HEK293 (cell line): ENCODE data around the gene ZNF747.
A peak's percentile ranks its signal among the peaks of the same experiment; 100 is the strongest.

Source experiments
- ZBTB21 ChIP-seq: fragments of 450-650 bp; formaldehyde crosslinking; IDR thresholded peaks from 2 replicates; pipeline ENCODE4 v1.5.1; 2017; ENCODE audit warnings: missing biosample characterization, missing genetic modification characterization
- ZBTB8A ChIP-seq: fragments of 450-650 bp; formaldehyde crosslinking; IDR thresholded peaks from 2 replicates; pipeline ENCODE4 v1.5.1; 2016; ENCODE audit warnings: missing biosample characterization, missing genetic modification characterization
- ZNF155 ChIP-seq: fragments of 450-650 bp; formaldehyde crosslinking; IDR thresholded peaks from 2 replicates; pipeline ENCODE4 v1.5.1; 2016; ENCODE audit warnings: missing biosample characterization, missing genetic modification characterization
- ZNF354C ChIP-seq: fragments of 450-650 bp; formaldehyde crosslinking; IDR thresholded peaks from 2 replicates; pipeline ENCODE4 v1.5.1; 2016; ENCODE audit warnings: missing biosample characterization, missing genetic modification characterization, low read depth, borderline replicate concordance
- ZNF510 ChIP-seq: fragments of 450-650 bp; formaldehyde crosslinking; IDR thresholded peaks from 2 replicates; pipeline ENCODE4 v1.5.1; 2018; ENCODE audit warnings: mild to moderate bottlenecking, missing genetic modification characterization, missing biosample characterization; ENCODE audit not compliant: insufficient replicate concordance
- ZNF747 ChIP-seq: fragments of 450-650 bp; formaldehyde crosslinking; IDR thresholded peaks from 2 replicates; pipeline ENCODE4 v1.5.1; 2016; ENCODE audit warnings: missing biosample characterization, missing genetic modification characterization
- ZNF843 ChIP-seq: fragments of 450-650 bp; formaldehyde crosslinking; IDR thresholded peaks from 2 replicates; pipeline ENCODE4 v1.5.1; 2016; ENCODE audit warnings: missing biosample characterization, missing genetic modification characterization
- TF ChIP-seq, protein P1 (sequence below): sonication (generic); formaldehyde crosslinking; IDR thresholded peaks from 2 replicates; pipeline ENCODE4 v1.8.1; 2022; ENCODE audit warnings: mild to moderate bottlenecking, moderate library complexity, missing genetic modification reagents
- TF ChIP-seq, protein P2 (sequence below): fragments of 450-650 bp; formaldehyde crosslinking; IDR thresholded peaks from 2 replicates; pipeline ENCODE4 v1.5.1; 2016; ENCODE audit warnings: missing biosample characterization, missing genetic modification characterization
- TF ChIP-seq, protein P3 (sequence below): fragments of 450-650 bp; formaldehyde crosslinking; IDR thresholded peaks from 2 replicates; pipeline ENCODE4 v1.5.1; 2016; ENCODE audit warnings: missing biosample characterization, missing genetic modification characterization
- TF ChIP-seq, protein P4 (sequence below): fragments of 450-650 bp; formaldehyde crosslinking; IDR thresholded peaks from 2 replicates; pipeline ENCODE4 v1.5.1; 2016; ENCODE audit warnings: missing biosample characterization, missing genetic modification characterization

DNA sequence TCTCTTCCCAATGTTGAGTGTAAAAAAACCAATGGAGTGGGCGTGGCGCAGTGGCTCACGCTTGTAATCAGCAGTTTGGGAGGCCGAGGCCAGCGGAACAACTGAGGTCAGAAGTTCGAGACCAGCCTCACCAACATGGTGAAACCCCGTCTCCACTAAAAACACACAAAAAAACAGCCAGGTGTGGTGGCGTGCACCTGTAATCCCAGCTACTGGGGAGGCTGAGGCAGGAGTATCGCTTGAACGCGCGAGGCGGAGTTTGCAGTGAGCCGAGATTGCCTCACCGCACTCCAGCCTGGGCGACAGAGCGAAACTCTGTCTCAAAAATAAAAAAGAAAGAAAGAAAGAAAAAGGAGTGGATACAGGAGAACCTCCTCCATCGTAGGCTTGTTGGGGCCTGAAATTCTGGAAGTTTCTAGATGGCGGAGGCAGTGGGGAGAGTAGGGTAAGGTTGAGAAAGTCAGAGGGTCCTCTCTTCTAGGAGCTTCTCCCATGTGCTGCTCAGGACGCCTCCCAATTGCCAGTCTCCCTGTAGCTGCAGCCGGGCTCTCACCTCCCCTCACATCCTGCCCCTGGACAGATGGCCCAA lies 24.2 kb upstream of the ZNF747 start:
- TF ChIP-seq ZNF155 (tag by site-specific recombination): no peak
- TF ChIP-seq, protein P1, sequence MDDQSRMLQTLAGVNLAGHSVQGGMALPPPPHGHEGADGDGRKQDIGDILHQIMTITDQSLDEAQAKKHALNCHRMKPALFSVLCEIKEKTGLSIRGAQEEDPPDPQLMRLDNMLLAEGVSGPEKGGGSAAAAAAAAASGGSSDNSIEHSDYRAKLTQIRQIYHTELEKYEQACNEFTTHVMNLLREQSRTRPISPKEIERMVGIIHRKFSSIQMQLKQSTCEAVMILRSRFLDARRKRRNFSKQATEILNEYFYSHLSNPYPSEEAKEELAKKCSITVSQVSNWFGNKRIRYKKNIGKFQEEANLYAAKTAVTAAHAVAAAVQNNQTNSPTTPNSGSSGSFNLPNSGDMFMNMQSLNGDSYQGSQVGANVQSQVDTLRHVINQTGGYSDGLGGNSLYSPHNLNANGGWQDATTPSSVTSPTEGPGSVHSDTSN: no peak
- TF ChIP-seq ZNF747 (tag by site-specific recombination): no peak
- TF ChIP-seq, protein P2, sequence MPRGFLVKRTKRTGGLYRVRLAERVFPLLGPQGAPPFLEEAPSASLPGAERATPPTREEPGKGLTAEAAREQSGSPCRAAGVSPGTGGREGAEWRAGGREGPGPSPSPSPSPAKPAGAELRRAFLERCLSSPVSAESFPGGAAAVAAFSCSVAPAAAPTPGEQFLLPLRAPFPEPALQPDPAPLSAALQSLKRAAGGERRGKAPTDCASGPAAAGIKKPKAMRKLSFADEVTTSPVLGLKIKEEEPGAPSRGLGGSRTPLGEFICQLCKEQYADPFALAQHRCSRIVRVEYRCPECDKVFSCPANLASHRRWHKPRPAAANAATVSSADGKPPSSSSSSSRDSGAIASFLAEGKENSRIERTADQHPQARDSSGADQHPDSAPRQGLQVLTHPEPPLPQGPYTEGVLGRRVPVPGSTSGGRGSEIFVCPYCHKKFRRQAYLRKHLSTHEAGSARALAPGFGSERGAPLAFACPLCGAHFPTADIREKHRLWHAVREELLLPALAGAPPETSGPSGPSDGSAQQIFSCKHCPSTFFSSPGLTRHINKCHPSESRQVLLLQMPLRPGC (tag by site-specific recombination): 0 out of 2 replicates have a peak, but pooled peaks have one; percentile 40
- TF ChIP-seq, protein P3, sequence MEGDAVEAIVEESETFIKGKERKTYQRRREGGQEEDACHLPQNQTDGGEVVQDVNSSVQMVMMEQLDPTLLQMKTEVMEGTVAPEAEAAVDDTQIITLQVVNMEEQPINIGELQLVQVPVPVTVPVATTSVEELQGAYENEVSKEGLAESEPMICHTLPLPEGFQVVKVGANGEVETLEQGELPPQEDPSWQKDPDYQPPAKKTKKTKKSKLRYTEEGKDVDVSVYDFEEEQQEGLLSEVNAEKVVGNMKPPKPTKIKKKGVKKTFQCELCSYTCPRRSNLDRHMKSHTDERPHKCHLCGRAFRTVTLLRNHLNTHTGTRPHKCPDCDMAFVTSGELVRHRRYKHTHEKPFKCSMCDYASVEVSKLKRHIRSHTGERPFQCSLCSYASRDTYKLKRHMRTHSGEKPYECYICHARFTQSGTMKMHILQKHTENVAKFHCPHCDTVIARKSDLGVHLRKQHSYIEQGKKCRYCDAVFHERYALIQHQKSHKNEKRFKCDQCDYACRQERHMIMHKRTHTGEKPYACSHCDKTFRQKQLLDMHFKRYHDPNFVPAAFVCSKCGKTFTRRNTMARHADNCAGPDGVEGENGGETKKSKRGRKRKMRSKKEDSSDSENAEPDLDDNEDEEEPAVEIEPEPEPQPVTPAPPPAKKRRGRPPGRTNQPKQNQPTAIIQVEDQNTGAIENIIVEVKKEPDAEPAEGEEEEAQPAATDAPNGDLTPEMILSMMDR: no peak
- TF ChIP-seq ZBTB21 (tag by site-specific recombination): no peak
- no peak for TF ChIP-seq ZNF843 (tag by site-specific recombination)
- TF ChIP-seq, protein P4, sequence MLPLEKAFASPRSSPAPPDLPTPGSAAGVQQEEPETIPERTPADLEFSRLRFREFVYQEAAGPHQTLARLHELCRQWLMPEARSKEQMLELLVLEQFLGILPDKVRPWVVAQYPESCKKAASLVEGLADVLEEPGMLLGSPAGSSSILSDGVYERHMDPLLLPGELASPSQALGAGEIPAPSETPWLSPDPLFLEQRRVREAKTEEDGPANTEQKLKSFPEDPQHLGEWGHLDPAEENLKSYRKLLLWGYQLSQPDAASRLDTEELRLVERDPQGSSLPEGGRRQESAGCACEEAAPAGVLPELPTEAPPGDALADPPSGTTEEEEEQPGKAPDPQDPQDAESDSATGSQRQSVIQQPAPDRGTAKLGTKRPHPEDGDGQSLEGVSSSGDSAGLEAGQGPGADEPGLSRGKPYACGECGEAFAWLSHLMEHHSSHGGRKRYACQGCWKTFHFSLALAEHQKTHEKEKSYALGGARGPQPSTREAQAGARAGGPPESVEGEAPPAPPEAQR (tag by site-specific recombination): no peak
- no peak for TF ChIP-seq ZNF510 (tag by site-specific recombination)
- no peak for TF ChIP-seq ZBTB8A
- TF ChIP-seq ZNF354C (tag by site-specific recombination): no peak
